HG02588 (cell line): ENCODE results near the gene AFDN.

ENCODE experiments used
- ATAC-seq: cut with Tn5 transposase; IDR thresholded peaks from one replicate; pipeline ENCODE4 v1.9.1; 2021; ENCODE audit warnings: mild to moderate bottlenecking, moderate library complexity; ENCODE audit not compliant: unreplicated experiment

AFDN gene

GRCh38 chr6:167917551-167918154, 90.9 kb downstream of the AFDN start:
- no peak for ATAC-seq

- ATAC-seq: no peak
Observed at GRCh38 chr6:167918548-167919278, 92.0 kb downstream of the AFDN start.

GRCh38 chr6:167919349-167919748, 92.6 kb downstream of the AFDN start:
- ATAC-seq: no peak

- no peak for ATAC-seq
Observed at GRCh38 chr6:167920165-167920564, 93.5 kb downstream of the AFDN start.

GRCh38 chr6:167921831-167922230, 95.1 kb downstream of the AFDN start:
- no peak for ATAC-seq

GRCh38 chr6:167925026-167925425, 98.3 kb downstream of the AFDN start:
- no peak for ATAC-seq

- ATAC-seq: no peak
Observed at GRCh38 chr6:167927246-167927645, 100.5 kb downstream of the AFDN start.

GRCh38 chr6:167928111-167928510, 101.4 kb downstream of the AFDN start:
- no peak for ATAC-seq

GRCh38 chr6:167930295-167930694, 103.6 kb downstream of the AFDN start:
- no peak for ATAC-seq

- no peak for ATAC-seq
Observed at GRCh38 chr6:167932468-167933276, 106.0 kb downstream of the AFDN start.

- ATAC-seq: no peak
Observed at GRCh38 chr6:167933290-167933689, 106.6 kb downstream of the AFDN start.

GRCh38 chr6:167933847-167934246, 107.1 kb downstream of the AFDN start:
- ATAC-seq: no peak

- ATAC-seq: no peak
Observed at GRCh38 chr6:167934426-167934864, 107.7 kb downstream of the AFDN start.

- no peak for ATAC-seq
Observed at GRCh38 chr6:167936051-167936450, 109.3 kb downstream of the AFDN start.

- ATAC-seq: no peak
Observed at GRCh38 chr6:167937301-167937700, 110.6 kb downstream of the AFDN start.

- no peak for ATAC-seq
Observed at GRCh38 chr6:167937948-167938911, 111.5 kb downstream of the AFDN start.

- ATAC-seq: no peak
Observed at GRCh38 chr6:167941822-167942221, 115.1 kb downstream of the AFDN start.

- no peak for ATAC-seq
Observed at GRCh38 chr6:167944130-167944529, 117.4 kb downstream of the AFDN start.

GRCh38 chr6:167946007-167946406, 119.3 kb downstream of the AFDN start:
- no peak for ATAC-seq

- no peak for ATAC-seq
Observed at GRCh38 chr6:167946604-167947003, 119.9 kb downstream of the AFDN start.

GRCh38 chr6:167947716-167948115, 121.0 kb downstream of the AFDN start:
- no peak for ATAC-seq
